ENCODE data around the gene HIGD1C.
"Not testable (repeated sequence)": the region's sequence is repeated elsewhere in the genome, so short reads cannot be mapped to it uniquely, and the experiment has no call there.

GRCh38 chr12:51014467-51014866 lies 62.1 kb downstream of the HIGD1C start:
- not testable (repeated sequence) for TF ChIP-seq CTCF, POLR2AphosphoS5, POLR2A, EP300 (IDR thresholded peaks at IDR 0.05)
